Erythroblast (primary cell): ENCODE measurements around the gene TDRD10.

Source experiments
- GATA1 ChIP-seq: IDR thresholded peaks from 2 replicates; pipeline ENCODE4 v1.6.1; 2011; ENCODE audit warnings: low read depth, mild to moderate bottlenecking, control low read depth, low read length, moderate library complexity
- POLR2A ChIP-seq: IDR thresholded peaks from 2 replicates; pipeline ENCODE4 v1.6.1; 2011; ENCODE audit warnings: mild to moderate bottlenecking, low read length

DNA sequence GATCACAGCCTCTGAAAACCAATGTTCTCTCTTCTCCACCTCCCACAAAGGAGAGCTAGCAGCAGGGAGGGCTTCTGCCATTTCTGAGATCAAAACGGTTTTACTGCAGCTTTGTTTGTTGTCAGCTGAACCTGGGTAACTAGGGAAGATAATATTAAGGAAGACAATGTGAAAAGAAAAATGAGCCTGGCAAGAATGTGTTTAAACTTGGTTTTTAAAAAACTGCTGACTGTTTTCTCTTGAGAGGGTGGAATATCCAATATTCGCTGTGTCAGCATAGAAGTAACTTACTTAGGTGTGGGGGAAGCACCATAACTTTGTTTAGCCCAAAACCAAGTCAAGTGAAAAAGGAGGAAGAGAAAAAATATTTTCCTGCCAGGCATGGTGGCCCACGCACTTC, 35.8 kb upstream of the TDRD10 start:
- TF ChIP-seq POLR2A (no peak), GATA1 (no peak)
